Activated naive CD8-positive, alpha-beta T cell treated with anti-CD3 and anti-CD28 coated beads for 36 hours (primary cell): ENCODE results near the gene CPSF3. TPM values are rescaled to one million over a fixed set of nuclear protein-coding genes. Genes with fewer than 3 reads are reported as not detected.
"Not testable (repeated sequence)": the region's sequence is repeated elsewhere in the genome, so short reads cannot be mapped to it uniquely, and the experiment has no call there.

Experiments used
- DNase-seq: peaks from one replicate; pipeline ENCODE4 v3.0.0; 2021
- H3K27ac Mint-ChIP-seq: one replicate; pipeline ENCODE4 v1.8.0; 2022; ENCODE audit warnings: mild to moderate bottlenecking, moderate library complexity, mixed read lengths
- H3K27me3 Mint-ChIP-seq: one replicate; pipeline ENCODE4 v1.8.0; 2022; ENCODE audit warnings: mild to moderate bottlenecking, mixed read lengths
- H3K36me3 Mint-ChIP-seq: one replicate; pipeline ENCODE4 v1.8.0; 2021; ENCODE audit warnings: mild to moderate bottlenecking, mixed read lengths
- H3K4me1 Mint-ChIP-seq: one replicate; pipeline ENCODE4 v1.8.0; 2021; ENCODE audit warnings: mixed read lengths
- H3K4me3 Mint-ChIP-seq: one replicate; pipeline ENCODE4 v1.8.0; 2022; ENCODE audit warnings: mild to moderate bottlenecking, moderate library complexity, mixed read lengths
- H3K9me3 Mint-ChIP-seq: one replicate; pipeline ENCODE4 v1.8.0; 2022; ENCODE audit warnings: mixed read lengths
- total RNA-seq, 2 experiments: library from RNA; stranded (reverse); gene quantifications; one replicate each; pipeline ENCODE4 v1.2.3, GENCODE V29; 2021

CPSF3 gene
- total RNA-seq, 2 experiments from 2014 or later: 83.8 to 85.6 TPM

DNA sequence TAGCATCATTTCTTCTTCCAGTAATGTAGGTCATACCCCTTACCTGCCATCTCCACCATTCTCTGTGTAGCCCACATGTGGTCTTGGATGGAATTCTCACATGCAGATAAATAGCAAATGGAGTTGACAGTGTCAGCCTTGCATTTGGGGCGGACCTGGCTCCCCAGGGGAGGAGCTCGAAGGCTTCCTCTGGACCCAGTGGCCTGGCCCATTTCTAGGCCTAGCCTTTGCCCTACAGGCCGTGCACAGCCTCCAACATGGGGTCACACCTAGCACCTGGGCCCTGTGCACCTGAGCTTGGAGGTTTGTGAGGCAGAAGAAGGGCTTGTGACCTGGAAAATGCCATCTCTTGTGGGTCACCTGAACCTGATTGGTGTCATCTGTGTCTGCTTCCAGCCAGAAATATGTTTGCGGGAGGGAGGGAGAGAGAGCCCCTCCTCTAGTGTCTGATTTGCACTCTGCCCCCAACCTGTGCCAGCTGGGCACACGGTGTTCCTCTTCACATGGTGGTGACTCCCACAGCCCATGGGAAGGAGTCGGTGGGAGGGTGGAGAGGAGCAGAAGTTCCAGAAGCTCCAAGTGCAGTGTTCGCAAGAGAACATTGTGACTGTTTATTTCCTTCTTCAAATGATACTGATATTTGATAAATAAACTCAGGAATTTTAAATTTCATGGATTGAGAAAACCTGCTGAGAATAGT lies 33.2 kb upstream of the CPSF3 start:
- Mint-ChIP-seq H3K36me3 (no peaks in the 10 kb centered on the region), H3K27ac (no peak overlapping the region), H3K4me1 (no peaks in the 10 kb centered on the region), H3K27me3 (no peaks in the 10 kb centered on the region), H3K9me3 (no peaks in the 10 kb centered on the region), H3K4me3 (no peak overlapping the region)
- no peak for DNase-seq

DNA sequence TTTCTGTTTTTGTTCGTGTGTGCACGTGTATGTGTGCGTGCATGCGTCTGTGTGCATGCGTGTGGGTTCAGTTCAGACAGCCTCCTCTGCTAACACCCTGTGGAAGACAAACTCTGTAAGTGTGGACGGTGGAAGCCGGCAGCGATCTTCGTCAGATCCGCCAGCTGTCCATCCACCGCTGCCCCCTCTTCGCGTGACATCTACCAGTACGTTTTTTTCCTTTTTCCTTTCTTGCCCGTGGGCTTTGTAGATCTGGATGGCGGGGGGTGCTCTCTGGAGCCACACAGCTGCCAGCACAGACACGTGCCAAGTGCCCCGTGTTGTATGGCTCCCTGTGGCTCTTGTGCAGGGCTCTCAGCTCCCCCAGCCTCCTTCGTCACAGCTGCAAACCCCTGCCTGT lies 32.5 kb upstream of the CPSF3 start:
- DNase-seq: no peak
- no peaks in the 10 kb centered on the region for H3K36me3 Mint-ChIP-seq
- H3K4me1 Mint-ChIP-seq: no peaks in the 10 kb centered on the region
- H3K4me3 Mint-ChIP-seq: no peak overlapping the region
- no peak overlapping the region for H3K27ac Mint-ChIP-seq
- no peaks in the 10 kb centered on the region for H3K27me3 Mint-ChIP-seq
- no peaks in the 10 kb centered on the region for H3K9me3 Mint-ChIP-seq

DNA sequence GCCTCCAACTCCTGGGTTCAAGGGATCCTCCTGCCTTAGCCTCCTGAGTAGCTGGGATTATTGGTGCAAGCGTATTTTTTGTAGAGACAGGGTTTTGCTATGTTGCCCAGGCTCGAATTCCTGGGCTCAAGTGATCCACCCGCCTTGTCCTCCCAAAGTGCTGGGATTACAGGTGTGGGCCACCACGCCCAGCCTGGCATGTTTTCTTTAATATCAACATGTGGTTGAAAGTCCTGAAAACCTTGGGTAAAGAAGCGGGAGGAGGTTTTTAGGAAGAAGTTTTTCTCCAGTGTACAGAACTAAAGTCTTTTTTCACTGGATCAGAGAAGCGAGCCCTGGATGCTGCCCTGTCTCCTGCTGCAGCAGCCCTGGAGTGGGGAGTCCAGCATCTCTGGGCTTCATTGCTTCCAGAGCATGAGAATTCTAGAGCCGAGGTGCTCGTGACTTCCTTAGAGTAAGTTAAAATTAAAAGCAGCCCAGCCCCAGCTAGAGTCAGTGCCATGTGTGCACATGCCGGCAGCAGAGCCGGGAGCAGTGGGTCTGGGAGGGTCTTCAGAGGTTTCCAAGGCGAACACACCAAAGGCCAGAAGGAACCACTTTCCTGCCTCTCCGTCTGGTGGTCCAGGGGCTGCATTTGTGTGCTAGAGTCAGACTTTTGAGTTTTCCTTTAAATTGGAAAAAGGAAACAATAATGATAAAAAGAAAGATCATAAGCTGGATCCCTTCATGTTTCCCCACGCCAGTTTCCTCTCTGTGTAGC lies 31.3 kb upstream of the CPSF3 start:
- Mint-ChIP-seq H3K27me3 (no peaks in the 10 kb centered on the region), H3K27ac (no peak overlapping the region), H3K9me3 (no peaks in the 10 kb centered on the region), H3K4me1 (no peaks in the 10 kb centered on the region), H3K36me3 (no peaks in the 10 kb centered on the region), H3K4me3 (no peak overlapping the region)
- no peak for DNase-seq

DNA sequence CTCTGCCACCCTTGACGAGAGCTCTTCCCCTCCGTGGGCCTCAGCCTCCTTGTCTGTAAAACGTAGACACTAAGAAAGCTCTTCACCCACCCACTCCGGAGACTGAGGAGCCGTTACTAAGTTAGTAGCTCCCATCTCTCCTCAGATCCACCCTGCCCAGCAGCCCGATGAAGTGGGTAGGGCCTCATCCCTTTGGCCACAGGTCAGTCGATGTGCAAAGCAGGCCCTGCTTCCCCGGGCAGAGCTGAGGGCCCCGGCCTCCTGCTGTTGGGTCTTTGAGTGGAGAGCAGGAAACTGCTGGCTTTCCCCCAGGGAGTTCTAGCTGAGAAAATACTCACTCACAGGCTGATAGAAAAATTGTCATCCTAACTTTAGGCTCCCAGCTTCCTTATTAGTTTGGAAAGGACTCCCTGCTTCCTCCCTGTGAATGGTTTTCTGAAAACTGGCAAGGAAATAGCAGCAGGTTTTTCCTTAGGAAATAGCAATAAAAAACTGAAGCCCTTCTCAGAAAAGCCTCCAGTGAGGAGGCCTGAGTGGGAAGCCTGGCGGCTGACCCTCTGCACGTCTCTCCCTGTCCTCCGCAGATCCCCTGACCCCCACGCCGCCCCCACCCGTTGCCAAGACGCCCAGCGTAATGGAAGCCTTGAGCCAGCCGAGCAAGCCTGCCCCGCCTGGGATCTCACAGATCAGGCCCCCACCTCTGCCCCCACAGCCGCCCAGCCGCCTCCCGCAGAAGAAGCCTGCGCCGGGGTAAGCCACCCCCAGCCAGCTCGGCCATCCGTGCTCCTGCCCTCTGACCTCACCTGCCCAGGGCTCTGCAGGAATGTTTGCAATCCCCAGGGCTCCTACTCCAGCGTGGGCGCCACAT lies 30.3 kb upstream of the CPSF3 start:
- no peaks in the 10 kb centered on the region for H3K27me3 Mint-ChIP-seq
- no peaks in the 10 kb centered on the region for H3K36me3 Mint-ChIP-seq
- no peaks in the 10 kb centered on the region for H3K9me3 Mint-ChIP-seq

DNA sequence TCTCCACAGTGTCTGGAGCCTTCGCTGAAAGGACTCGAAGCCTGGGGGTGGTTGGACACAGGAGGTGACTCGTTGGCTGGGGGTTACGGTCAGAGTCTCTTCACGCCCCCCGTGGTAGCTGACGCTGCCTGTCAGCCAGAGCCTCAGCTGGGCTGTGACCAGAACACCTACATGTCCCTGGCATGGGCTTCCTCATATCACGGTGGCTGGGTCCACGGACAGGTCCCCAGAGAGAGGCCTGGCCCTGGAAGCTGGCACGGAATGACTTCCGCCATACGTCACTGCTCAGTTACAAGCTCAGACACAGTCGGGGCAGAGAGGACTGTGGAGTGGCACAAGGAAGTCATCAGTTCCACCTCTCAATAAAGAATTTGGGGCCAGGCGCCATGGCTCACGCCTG lies 28.6 kb upstream of the CPSF3 start:
- no peak for DNase-seq
- Mint-ChIP-seq H3K27me3 (no peaks in the 10 kb centered on the region), H3K9me3 (no peaks in the 10 kb centered on the region), H3K27ac (no peak overlapping the region), H3K4me1 (no peaks in the 10 kb centered on the region), H3K4me3 (no peak overlapping the region), H3K36me3 (no peaks in the 10 kb centered on the region)

More for the DNA sequence above, 30.3 kb upstream of the CPSF3 start:
- H3K4me1 Mint-ChIP-seq: no peaks in the 10 kb centered on the region
- DNase-seq: no peak
- H3K27ac Mint-ChIP-seq: no peak overlapping the region
- H3K4me3 Mint-ChIP-seq: no peak overlapping the region

DNA sequence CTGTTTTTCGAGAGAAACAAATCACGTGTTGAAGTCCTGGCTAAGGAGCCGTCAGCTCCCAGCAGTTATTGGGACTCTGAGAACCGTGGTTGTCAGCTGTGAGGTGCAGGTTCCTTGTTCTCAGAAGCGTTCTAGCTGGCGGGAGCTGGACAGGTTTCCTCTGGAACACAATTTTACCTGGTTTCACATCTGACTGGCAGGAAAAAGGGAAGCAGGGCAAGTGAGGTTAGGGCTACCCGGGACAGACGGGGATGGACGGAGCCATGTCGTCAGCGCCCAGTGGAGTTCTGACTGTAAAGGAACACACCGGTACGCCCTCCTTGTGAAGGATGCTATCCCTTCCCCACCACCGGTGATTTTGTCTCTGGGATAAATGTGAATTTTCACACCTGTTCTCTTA lies 26.3 kb upstream of the CPSF3 start:
- Mint-ChIP-seq H3K9me3 (no peaks in the 10 kb centered on the region), H3K27me3 (peaks cover 3% of the 10 kb centered on the region), H3K4me1 (no peaks in the 10 kb centered on the region), H3K4me3 (no peak overlapping the region), H3K36me3 (no peaks in the 10 kb centered on the region), H3K27ac (no peak overlapping the region)
- no peak for DNase-seq

DNA sequence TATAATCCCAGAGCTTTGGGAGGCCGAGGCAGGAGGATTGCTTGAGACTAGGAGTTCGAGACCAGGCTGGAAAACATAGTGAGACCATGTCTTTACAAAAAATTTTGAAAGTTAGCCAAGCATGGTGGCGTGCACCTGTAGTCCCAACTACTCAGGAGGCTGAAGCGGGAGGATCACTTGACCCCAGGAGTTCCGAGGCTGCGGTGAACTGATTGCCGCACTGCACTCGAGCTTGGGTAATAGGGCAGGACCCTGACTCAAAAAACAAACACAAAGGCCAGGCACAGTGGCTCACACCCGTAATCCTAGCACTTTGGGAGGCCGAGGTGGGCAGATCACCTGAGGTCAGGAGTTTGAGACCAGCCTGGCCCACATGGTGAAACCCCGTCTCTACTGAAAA lies 25.2 kb upstream of the CPSF3 start:
- H3K36me3 Mint-ChIP-seq, H3K27ac Mint-ChIP-seq, H3K4me1 Mint-ChIP-seq, H3K27me3 Mint-ChIP-seq, H3K9me3 Mint-ChIP-seq, H3K4me3 Mint-ChIP-seq, DNase-seq: not testable (repeated sequence)

DNA sequence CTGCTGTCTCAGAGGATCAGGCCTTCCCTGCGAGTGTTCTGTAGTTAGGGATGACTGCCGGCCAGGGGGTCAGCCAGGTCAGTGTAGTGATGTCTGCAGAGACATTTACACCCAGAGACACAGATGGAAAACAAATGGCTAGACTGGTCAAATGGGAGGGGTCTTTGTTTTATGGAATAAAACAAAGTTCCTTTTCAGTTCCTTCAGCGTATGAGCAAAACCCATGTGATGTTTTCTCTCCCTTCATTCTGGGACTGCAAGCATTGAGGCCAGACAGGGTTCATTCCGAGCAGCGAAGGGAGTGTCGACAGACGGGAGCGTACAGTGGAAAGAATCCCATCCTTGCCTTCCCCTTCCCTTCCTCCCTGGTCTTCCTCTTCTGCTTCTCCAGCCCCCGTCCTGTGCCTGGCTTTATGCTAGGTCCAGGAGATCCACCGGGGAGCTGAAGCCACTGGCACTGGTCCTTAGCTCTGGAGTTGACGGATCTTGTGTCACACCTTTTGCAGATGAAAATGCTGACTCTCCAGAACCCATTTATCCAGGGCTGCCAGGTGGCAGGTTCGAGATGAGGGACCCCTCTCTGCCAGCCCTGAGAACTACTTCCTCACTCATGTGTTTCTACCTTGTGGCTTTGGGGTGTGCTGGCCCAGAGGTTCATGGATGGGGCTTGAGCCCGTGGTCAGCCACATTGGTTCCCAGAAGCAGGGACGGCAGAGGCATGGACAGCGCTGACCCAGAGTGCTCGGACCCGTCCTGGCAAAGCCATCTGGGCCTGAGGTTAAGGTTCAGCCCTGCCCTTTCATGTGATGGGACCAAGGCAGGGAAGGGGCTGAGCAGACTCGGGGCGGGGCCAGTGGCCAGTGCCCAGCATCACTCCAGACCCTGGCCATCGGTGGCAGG lies 24.3 kb upstream of the CPSF3 start:
- Mint-ChIP-seq H3K4me1 (no peaks in the 10 kb centered on the region), H3K27me3 (peaks cover 3% of the 10 kb centered on the region), H3K9me3 (no peaks in the 10 kb centered on the region), H3K27ac (no peak overlapping the region), H3K4me3 (no peak overlapping the region), H3K36me3 (no peaks in the 10 kb centered on the region)
- no peak for DNase-seq

DNA sequence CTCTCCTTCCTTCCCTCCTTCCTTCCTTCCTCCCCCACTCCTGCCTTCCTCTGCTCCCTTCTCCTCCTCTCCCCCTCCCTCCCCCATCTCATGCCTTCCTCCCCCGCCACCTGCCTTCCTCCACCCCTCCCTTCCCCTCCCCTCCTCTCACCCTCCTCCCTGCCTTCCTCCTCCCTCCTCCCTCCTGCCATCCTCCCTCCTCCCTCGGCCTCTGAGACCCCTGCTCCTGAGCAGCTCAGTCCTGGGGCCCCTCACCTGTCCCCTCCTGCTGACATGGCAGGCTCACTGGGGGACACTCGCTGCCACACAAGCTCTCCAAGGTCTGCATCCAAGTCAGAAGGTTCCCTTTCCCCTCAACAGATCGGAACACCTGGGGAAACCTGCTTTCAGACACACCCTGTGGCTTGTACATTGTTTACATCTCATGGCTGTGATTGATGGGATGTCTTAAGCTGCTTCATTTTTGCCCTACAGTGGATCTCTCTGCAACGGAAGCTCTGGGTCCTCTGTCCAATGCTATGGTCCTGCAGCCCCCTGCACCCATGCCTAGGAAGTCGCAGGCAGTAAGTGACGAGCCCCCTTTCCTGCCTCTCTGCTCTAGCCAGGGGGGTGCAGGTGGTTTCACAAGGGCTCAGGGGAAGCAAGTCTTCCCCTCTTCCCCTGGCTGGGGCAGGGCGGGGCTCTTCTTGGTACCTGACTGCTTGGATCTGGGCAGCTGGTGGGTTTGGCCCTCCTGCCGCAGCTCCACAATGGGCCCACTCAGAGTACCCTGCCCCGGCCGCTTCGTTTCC lies 23.0 kb upstream of the CPSF3 start:
- DNase-seq: no peak
- Mint-ChIP-seq H3K4me1 (no peaks in the 10 kb centered on the region), H3K4me3 (no peak overlapping the region), H3K27me3 (peaks cover 3% of the 10 kb centered on the region), H3K36me3 (no peaks in the 10 kb centered on the region), H3K27ac (no peak overlapping the region), H3K9me3 (no peaks in the 10 kb centered on the region)

DNA sequence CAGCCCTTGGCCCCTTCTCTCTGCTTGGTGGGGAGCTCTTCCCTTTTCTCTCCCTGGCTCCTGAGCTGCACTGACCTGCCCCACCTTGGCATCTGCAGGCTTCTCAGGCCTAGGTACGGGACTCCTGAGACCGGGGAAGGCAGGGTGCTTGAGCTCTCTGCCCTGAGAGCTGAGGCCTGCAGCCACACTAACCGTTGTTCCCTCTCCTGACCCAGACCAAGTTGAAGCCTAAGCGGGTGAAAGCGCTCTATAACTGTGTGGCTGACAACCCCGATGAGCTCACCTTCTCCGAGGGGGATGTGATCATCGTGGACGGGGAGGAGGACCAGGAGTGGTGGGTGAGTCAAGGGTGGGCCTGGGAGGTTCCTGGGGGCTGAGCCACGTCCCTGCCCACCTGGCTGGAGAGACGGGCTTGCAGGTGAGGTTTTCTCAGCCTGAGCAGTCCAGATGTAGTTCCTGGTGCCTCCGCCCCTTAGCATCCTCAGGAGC lies 22.4 kb upstream of the CPSF3 start:
- Mint-ChIP-seq H3K9me3 (no peaks in the 10 kb centered on the region), H3K27ac (no peak overlapping the region)

DNA sequence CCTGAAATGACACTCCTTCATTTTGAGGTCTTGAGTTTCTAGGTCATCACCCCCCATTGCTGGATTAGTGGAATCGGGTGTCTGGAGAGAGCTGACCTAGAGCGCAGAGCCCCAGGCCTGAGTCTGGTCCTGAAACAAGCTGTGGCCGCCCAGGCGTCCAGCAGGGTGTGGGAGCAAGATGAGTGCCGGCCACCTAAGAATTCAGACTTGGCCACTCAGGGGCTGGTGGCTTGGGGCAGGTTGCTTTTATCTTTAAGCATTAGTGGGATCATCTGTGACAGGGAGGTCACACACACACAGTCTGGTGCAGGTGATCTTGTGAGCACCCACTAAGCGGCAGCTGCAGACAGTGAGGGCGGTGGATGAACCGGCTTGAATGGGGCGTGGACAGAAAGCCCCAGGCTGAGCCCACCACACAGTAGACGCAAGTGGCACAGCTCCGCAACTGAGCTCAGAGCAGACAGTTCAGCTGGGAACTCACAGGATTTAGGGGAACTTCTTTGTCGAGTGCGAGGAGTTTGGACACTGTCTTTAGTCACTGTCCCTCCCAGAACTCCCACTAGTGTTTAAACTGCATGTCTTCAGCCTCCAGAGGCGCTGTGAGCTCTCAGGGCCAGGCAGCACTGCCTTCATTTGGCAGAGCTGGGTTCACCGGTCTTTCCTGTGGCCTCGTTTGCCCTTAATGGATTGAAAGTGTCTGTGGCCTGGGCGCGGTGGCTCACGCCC lies 21.6 kb upstream of the CPSF3 start:
- DNase-seq: no peak
- Mint-ChIP-seq H3K4me1 (no peaks in the 10 kb centered on the region), H3K36me3 (peaks cover under 1% of the 10 kb centered on the region), H3K27ac (no peak overlapping the region), H3K4me3 (no peak overlapping the region), H3K9me3 (no peaks in the 10 kb centered on the region), H3K27me3 (peaks cover 3% of the 10 kb centered on the region)

More for the DNA sequence above, 22.4 kb upstream of the CPSF3 start:
- peaks cover 3% of the 10 kb centered on the region for H3K27me3 Mint-ChIP-seq
- no peaks in the 10 kb centered on the region for H3K36me3 Mint-ChIP-seq
- no peaks in the 10 kb centered on the region for H3K4me1 Mint-ChIP-seq
- H3K4me3 Mint-ChIP-seq: no peak overlapping the region
- no peak for DNase-seq

DNA sequence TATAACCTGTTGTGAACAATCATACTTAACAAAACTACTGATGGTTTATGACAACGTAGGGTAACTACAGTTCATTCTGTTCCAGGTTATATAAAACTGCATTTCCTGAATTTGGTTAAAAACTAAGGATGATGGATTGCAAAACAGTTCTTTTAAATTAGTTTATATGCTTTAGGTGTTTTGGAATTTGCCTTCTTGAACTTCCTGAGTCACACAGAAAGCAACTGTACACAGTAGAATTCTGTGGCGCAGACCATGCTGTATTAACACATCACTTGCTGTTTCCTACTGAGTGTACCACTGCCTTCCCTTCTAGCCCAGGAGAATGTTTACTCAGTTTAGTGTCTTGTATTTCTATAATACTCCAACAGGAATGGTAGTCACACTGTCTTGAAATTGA lies 19.5 kb upstream of the CPSF3 start:
- H3K9me3 Mint-ChIP-seq: no peaks in the 10 kb centered on the region
- no peak overlapping the region for H3K27ac Mint-ChIP-seq
- no peak overlapping the region for H3K4me3 Mint-ChIP-seq
- peaks cover 3% of the 10 kb centered on the region for H3K27me3 Mint-ChIP-seq
- no peaks in the 10 kb centered on the region for H3K4me1 Mint-ChIP-seq
- no peak for DNase-seq
- H3K36me3 Mint-ChIP-seq: peaks cover 5% of the 10 kb centered on the region

DNA sequence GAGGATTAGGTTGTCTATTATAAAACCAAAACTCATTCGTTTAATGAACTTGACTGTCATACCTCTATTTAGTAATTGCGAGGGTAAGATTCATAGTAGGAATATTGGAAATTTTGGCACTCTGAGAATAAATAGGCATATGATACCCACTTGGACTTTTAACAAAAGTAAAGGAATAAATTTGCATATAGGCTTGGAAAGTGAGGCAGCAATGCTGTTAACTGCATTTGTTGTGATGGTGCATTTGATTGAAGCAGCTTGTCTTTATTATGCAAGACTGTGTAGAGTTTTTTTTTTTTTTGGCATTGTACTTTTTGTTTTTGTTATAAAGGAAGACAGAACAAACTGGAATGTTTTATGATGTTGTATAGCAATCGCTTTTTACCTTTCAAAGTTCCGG lies 19.0 kb upstream of the CPSF3 start:
- peaks cover 5% of the 10 kb centered on the region for H3K36me3 Mint-ChIP-seq
- H3K27me3 Mint-ChIP-seq: peaks cover 3% of the 10 kb centered on the region
- no peak overlapping the region for H3K4me3 Mint-ChIP-seq
- DNase-seq: no peak
- H3K27ac Mint-ChIP-seq: no peak overlapping the region
- no peaks in the 10 kb centered on the region for H3K4me1 Mint-ChIP-seq
- H3K9me3 Mint-ChIP-seq: no peaks in the 10 kb centered on the region
